Activated CD4-positive, alpha-beta memory T cell treated with anti-CD3 and anti-CD28 coated beads, Interleukin-2, amount 10 ng/mL, durations not matched to agents 7 days and 5 days (primary cell): ENCODE data around the gene DRC7. TPM values are rescaled to one million over a fixed set of nuclear protein-coding genes. Genes with fewer than 3 reads are reported as not detected.
"Not testable (repeated sequence)": the region's sequence is repeated elsewhere in the genome, so short reads cannot be mapped to it uniquely, and the experiment has no call there.

Experiments used
- CTCF ChIA-PET: fragments of 350-600 bp; sonication (Branson Sonifier 250); formaldehyde crosslinking; loops from one replicate; lab custom pipeline; 2021; ENCODE audit warnings: antibody characterized with exemption, inconsistent platforms; lab: Charles Lee
- POLR2A ChIA-PET: fragments of 350-600 bp; sonication (Branson Sonifier 250); formaldehyde crosslinking; loops from one replicate; lab custom pipeline; 2021; ENCODE audit warnings: antibody characterized with exemption; lab: Charles Lee
- DNase-seq: peaks from one replicate; pipeline ENCODE4 v3.0.0-alpha.2; 2020
- H3K27ac Mint-ChIP-seq: one replicate; pipeline ENCODE4 v1.8.0; 2021; ENCODE audit warnings: mild to moderate bottlenecking, mixed read lengths
- H3K27me3 Mint-ChIP-seq: one replicate; pipeline ENCODE4 v1.8.0; 2021; ENCODE audit warnings: mixed read lengths
- H3K36me3 Mint-ChIP-seq: one replicate; pipeline ENCODE4 v1.8.0; 2021; ENCODE audit warnings: low read depth, mixed read lengths
- H3K4me1 Mint-ChIP-seq: one replicate; pipeline ENCODE4 v1.8.0; 2021; ENCODE audit warnings: mixed read lengths
- H3K4me3 Mint-ChIP-seq: one replicate; pipeline ENCODE4 v1.8.0; 2021; ENCODE audit warnings: mild to moderate bottlenecking, mixed read lengths
- H3K9me3 Mint-ChIP-seq: one replicate; pipeline ENCODE4 v1.8.0; 2021; ENCODE audit warnings: mixed read lengths
- total RNA-seq, 2 experiments: library from RNA; stranded (reverse); gene quantifications; one replicate each; pipeline ENCODE4 v1.2.3, GENCODE V29; 2021

Gene DRC7
- total RNA-seq, 2 experiments from 2014 or later = not detected

- Mint-ChIP-seq H3K9me3 (no peaks in the 10 kb centered on the region), H3K4me1 (peaks cover 2% of the 10 kb centered on the region), H3K27ac (no peak overlapping the region), H3K27me3 (peaks cover 26% of the 10 kb centered on the region), H3K4me3 (no peak overlapping the region), H3K36me3 (no peaks in the 10 kb centered on the region)
- DNase-seq = no peak
- POLR2A ChIA-PET = no interaction called here
- CTCF ChIA-PET = no interaction called here
Observed at GRCh38 chr16:57704905-57705852, 10.6 kb downstream of the DRC7 start.

GRCh38 chr16:57706717-57707116 lies 12.1 kb downstream of the DRC7 start:
- H3K9me3 Mint-ChIP-seq = no peaks in the 10 kb centered on the region
- no peak for DNase-seq
- CTCF ChIA-PET = no interaction called here
- H3K4me3 Mint-ChIP-seq = no peak overlapping the region
- peaks cover 40% of the 10 kb centered on the region for H3K27me3 Mint-ChIP-seq
- POLR2A ChIA-PET = interaction anchor here (1.1 kb wide), 1 partner anchor 22 kb away, joined by 4 read pairs; no protein-coding TSS in a partner anchor
- H3K27ac Mint-ChIP-seq = no peak overlapping the region
- H3K4me1 Mint-ChIP-seq = peaks cover 2% of the 10 kb centered on the region
- no peaks in the 10 kb centered on the region for H3K36me3 Mint-ChIP-seq

- DNase-seq = no peak
- no peaks in the 10 kb centered on the region for H3K36me3 Mint-ChIP-seq
- no peaks in the 10 kb centered on the region for H3K9me3 Mint-ChIP-seq
- ChIA-PET POLR2A (interaction anchor here (1.1 kb wide), 1 partner anchor 23 kb away, joined by 4 read pairs; no protein-coding TSS in a partner anchor), CTCF (no interaction called here)
- no peak overlapping the region for H3K27ac Mint-ChIP-seq
- peaks cover 2% of the 10 kb centered on the region for H3K4me1 Mint-ChIP-seq
- peaks cover 44% of the 10 kb centered on the region for H3K27me3 Mint-ChIP-seq
- no peak overlapping the region for H3K4me3 Mint-ChIP-seq
Observed at GRCh38 chr16:57707331-57707730, 12.7 kb downstream of the DRC7 start.

GRCh38 chr16:57708168-57708567 lies 13.6 kb downstream of the DRC7 start:
- Mint-ChIP-seq H3K27ac (no peak overlapping the region), H3K27me3 (peaks cover 51% of the 10 kb centered on the region), H3K4me3 (no peak overlapping the region), H3K36me3 (no peaks in the 10 kb centered on the region), H3K4me1 (peaks cover 4% of the 10 kb centered on the region), H3K9me3 (no peaks in the 10 kb centered on the region)
- CTCF ChIA-PET = interaction anchor here (0.7 kb wide), 1 partner anchor 60 kb away, joined by 4 read pairs; no protein-coding TSS in a partner anchor
- POLR2A ChIA-PET = no interaction called here
- no peak for DNase-seq

GRCh38 chr16:57709663-57710062 lies 15.1 kb downstream of the DRC7 start:
- Mint-ChIP-seq H3K4me3 (no peak overlapping the region), H3K27me3 (peaks cover 48% of the 10 kb centered on the region), H3K27ac (no peak overlapping the region), H3K4me1 (peaks cover 2% of the 10 kb centered on the region), H3K36me3 (no peaks in the 10 kb centered on the region), H3K9me3 (no peaks in the 10 kb centered on the region)
- CTCF ChIA-PET = no interaction called here
- POLR2A ChIA-PET = no interaction called here
- DNase-seq = no peak

GRCh38 chr16:57711346-57711745 lies 16.7 kb downstream of the DRC7 start:
- no peaks in the 10 kb centered on the region for H3K9me3 Mint-ChIP-seq
- POLR2A ChIA-PET = interaction anchor here (0.5 kb wide), 1 partner anchor 1221 kb away, joined by 3 read pairs; no protein-coding TSS in a partner anchor
- CTCF ChIA-PET = no interaction called here

GRCh38 chr16:57711993-57712392 lies 17.4 kb downstream of the DRC7 start:
- Mint-ChIP-seq H3K27ac (no peak overlapping the region), H3K36me3 (no peaks in the 10 kb centered on the region), H3K4me1 (peaks cover 2% of the 10 kb centered on the region), H3K4me3 (no peak overlapping the region), H3K27me3 (peaks cover 52% of the 10 kb centered on the region), H3K9me3 (no peaks in the 10 kb centered on the region)
- ChIA-PET POLR2A (no interaction called here), CTCF (interaction anchor here (1.4 kb wide), 1 partner anchor 135 kb away, joined by 3 read pairs; no protein-coding TSS in a partner anchor)
- no peak for DNase-seq

More at GRCh38 chr16:57711346-57711745, 16.7 kb downstream of the DRC7 start:
- Mint-ChIP-seq H3K36me3 (no peaks in the 10 kb centered on the region), H3K27me3 (peaks cover 54% of the 10 kb centered on the region), H3K27ac (no peak overlapping the region), H3K4me1 (peaks cover 2% of the 10 kb centered on the region), H3K4me3 (no peak overlapping the region)
- no peak for DNase-seq

GRCh38 chr16:57712569-57712968 lies 18.0 kb downstream of the DRC7 start:
- H3K36me3 Mint-ChIP-seq, H3K4me3 Mint-ChIP-seq, H3K4me1 Mint-ChIP-seq, H3K27ac Mint-ChIP-seq, DNase-seq, H3K9me3 Mint-ChIP-seq, POLR2A ChIA-PET: not testable (repeated sequence)
- CTCF ChIA-PET = interaction anchor here (1.4 kb wide), 1 partner anchor 136 kb away, joined by 3 read pairs; no protein-coding TSS in a partner anchor
- peaks cover 50% of the 10 kb centered on the region for H3K27me3 Mint-ChIP-seq

GRCh38 chr16:57713596-57713995 lies 19.0 kb downstream of the DRC7 start:
- H3K36me3 Mint-ChIP-seq = no peaks in the 10 kb centered on the region
- H3K9me3 Mint-ChIP-seq = no peaks in the 10 kb centered on the region
- peaks cover 2% of the 10 kb centered on the region for H3K4me1 Mint-ChIP-seq
- ChIA-PET CTCF (no interaction called here), POLR2A (no interaction called here)
- peaks cover 42% of the 10 kb centered on the region for H3K27me3 Mint-ChIP-seq
- DNase-seq = no peak
- H3K4me3 Mint-ChIP-seq = no peak overlapping the region
- H3K27ac Mint-ChIP-seq = no peak overlapping the region

- ChIA-PET POLR2A (no interaction called here), CTCF (no interaction called here)
- no peaks in the 10 kb centered on the region for H3K36me3 Mint-ChIP-seq
Observed at GRCh38 chr16:57714047-57714446, 19.4 kb downstream of the DRC7 start.

GRCh38 chr16:57720142-57720575 lies 25.6 kb downstream of the DRC7 start:
- Mint-ChIP-seq H3K9me3 (no peaks in the 10 kb centered on the region), H3K27ac (no peak overlapping the region), H3K36me3 (no peaks in the 10 kb centered on the region), H3K27me3 (peaks cover 7% of the 10 kb centered on the region), H3K4me3 (no peak overlapping the region), H3K4me1 (no peaks in the 10 kb centered on the region)
- DNase-seq = peak; percentile 70
- ChIA-PET POLR2A (no interaction called here), CTCF (interaction anchor here (0.7 to 1.0 kb wide), 4 partner anchors 68 to 144 kb away, joined by 3 to 8 read pairs (median 3); no protein-coding TSS in a partner anchor)

More at GRCh38 chr16:57714047-57714446, 19.4 kb downstream of the DRC7 start:
- H3K4me1 Mint-ChIP-seq = peaks cover 2% of the 10 kb centered on the region
- DNase-seq = no peak
- H3K4me3 Mint-ChIP-seq = no peak overlapping the region
- peaks cover 42% of the 10 kb centered on the region for H3K27me3 Mint-ChIP-seq
- no peak overlapping the region for H3K27ac Mint-ChIP-seq
- no peaks in the 10 kb centered on the region for H3K9me3 Mint-ChIP-seq

- POLR2A ChIA-PET = interaction anchor here (0.6 kb wide), 1 partner anchor 27 kb away, joined by 4 read pairs; no protein-coding TSS in a partner anchor
- Mint-ChIP-seq H3K27ac (no peak overlapping the region), H3K4me1 (no peaks in the 10 kb centered on the region), H3K4me3 (no peak overlapping the region), H3K36me3 (no peaks in the 10 kb centered on the region), H3K9me3 (no peaks in the 10 kb centered on the region), H3K27me3 (no peaks in the 10 kb centered on the region)
- CTCF ChIA-PET = interaction anchor here (0.5 to 1.2 kb wide), 2 partner anchors 145 to 276 kb away, joined by 3 to 4 read pairs; no protein-coding TSS in a partner anchor
- DNase-seq = no peak
Observed at GRCh38 chr16:57721356-57722209, 27.0 kb downstream of the DRC7 start.
